Subcutaneous adipose tissue (tissue), 4 donors: Measurements from ENCODE around the gene ITGA8. TPM values are rescaled to one million over a fixed set of nuclear protein-coding genes. Genes with fewer than 3 reads are reported as not detected.

Experiments used
- CTCF ChIP-seq: fragments of 450-650 bp; IDR thresholded peaks from one replicate; pipeline ENCODE4 v1.5.1; 2016; ENCODE audit warnings: low read depth, mild to moderate bottlenecking, control low read depth, antibody characterized with exemption, moderate library complexity
- total RNA-seq, 4 donors: library from RNA; depleted of rRNA; stranded (reverse); fragments of >200 nt; gene quantifications; one replicate each; pipeline ENCODE4 v1.1.0, GENCODE V29; 2016

The ITGA8 gene
- 1 to 10 TPM in 3 of 4 donors, under 1 TPM in 1; 0.33 to 3.6 (median 2.4) TPM for total RNA-seq

- no peak for TF ChIP-seq CTCF
Measured at GRCh38 chr10:15719899-15720634, at the start of gene ITGA8. ITGA8 (minus strand) TSS chr10:15719922; CDS start chr10:15719771, 151 bp downstream.

GRCh38 chr10:15764892-15765454, 45.3 kb upstream of the ITGA8 start:
- no peak for TF ChIP-seq CTCF

- no peak for TF ChIP-seq CTCF
Measured at GRCh38 chr10:15763006-15763405, 43.3 kb upstream of the ITGA8 start.

GRCh38 chr10:15760681-15761080, 41.0 kb upstream of the ITGA8 start:
- no peak for TF ChIP-seq CTCF

- TF ChIP-seq CTCF, result no peak
Measured at GRCh38 chr10:15759265-15759664, 39.5 kb upstream of the ITGA8 start.

- TF ChIP-seq CTCF, result no peak
Measured at GRCh38 chr10:15758618-15759017, 38.9 kb upstream of the ITGA8 start.

GRCh38 chr10:15754937-15755336, 35.2 kb upstream of the ITGA8 start:
- no peak for TF ChIP-seq CTCF
